GM12865 (cell line): ENCODE results near the gene HDAC6.

Source experiments
- DNase-seq: peaks from one replicate; pipeline ENCODE4 v3.0.0; 2010; ENCODE audit warnings: low read depth
- H3K4me3 ChIP-seq: 2 replicates; pipeline ENCODE4 v1.5.1; 2011; ENCODE audit warnings: mild to moderate bottlenecking, low read depth, low read length, control low read depth
- CTCF ChIP-seq: IDR thresholded peaks from 2 replicates; pipeline ENCODE4 v1.5.1; 2011; ENCODE audit warnings: low read length, control low read depth, low read depth, inconsistent platforms; ENCODE audit not compliant: insufficient read depth; ENCODE audit errors: missing control alignments

Gene HDAC6

GRCh38 chrX:48784726-48785125, 17.1 kb upstream of the HDAC6 start:
- TF ChIP-seq CTCF, result no peak
- H3K4me3 ChIP-seq, result no peak overlapping the region
- no peak for DNase-seq

DNA sequence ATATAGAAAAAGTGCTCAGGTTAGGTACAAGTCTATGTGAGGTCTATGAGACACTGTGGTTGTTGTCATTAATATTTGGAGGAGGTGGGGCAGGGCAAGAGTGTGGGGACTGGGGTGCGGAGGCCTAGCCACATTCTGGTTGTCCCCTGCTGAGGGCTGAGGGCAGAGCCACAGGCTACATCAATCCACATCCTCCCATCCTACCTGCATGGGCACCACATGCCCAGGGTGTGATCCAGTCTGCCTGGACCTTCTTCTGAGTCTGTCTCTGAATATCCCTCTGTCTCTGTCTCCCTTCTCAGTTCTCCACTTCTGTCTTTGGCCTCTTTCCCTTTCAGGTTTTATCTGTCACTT, 16.7 kb upstream of the HDAC6 start:
- no peak overlapping the region for H3K4me3 ChIP-seq
- no peak for DNase-seq
- TF ChIP-seq CTCF, result no peak

DNA sequence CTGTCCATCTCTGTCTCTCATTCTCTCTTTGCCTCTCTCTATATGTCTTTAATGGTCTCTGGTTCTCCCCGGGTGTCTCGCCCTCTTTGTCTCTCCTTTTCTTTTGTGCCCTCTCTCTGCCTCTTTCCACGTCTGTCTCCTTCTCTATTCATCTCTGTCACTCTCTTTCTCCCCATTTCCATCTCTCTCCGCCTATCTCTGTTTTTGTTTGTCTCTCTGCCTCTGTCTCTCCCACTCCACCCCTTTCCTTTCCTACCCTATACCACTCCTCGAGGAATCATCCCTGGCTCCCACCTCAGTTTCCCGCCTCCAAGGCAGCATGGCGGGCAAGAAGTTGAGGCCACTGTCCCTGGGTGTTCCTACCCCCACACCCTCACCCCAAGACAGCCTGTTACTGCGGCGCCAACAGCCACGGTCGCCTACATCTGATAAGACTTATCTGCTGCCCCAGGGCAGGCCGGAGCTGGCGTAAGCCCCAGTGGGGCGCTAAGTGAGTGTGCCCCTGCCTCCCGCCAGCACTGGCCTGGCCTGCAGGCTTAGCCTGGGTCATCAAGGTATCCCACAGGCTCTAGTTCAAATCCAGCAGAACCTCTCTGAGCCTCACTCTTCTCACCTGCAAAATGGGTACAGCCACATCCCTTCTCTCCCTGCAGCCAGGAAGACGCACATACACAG, 16.2 kb upstream of the HDAC6 start:
- no peak overlapping the region for H3K4me3 ChIP-seq
- no peak for TF ChIP-seq CTCF
- DNase-seq, result no peak

DNA sequence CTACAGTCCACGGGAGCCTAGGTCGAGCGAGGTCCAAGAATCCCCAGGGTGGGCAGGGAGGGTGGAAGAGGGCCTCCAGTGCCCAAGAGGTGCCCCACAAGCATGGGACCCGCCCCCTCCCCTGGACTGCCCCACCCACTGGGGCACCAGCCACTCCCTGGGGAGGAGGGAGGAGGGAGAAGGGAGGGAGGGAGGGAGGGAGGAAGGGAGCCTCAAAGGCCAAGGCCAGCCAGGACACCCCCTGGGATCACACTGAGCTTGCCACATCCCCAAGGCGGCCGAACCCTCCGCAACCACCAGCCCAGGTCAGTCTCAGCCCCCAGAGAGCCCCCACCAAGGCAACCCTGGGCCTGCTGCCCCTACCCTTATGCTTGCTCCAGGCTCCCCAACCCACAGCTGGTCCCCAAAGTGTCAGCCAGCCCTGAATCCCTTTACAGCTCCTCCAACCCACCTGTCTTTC, 15.5 kb upstream of the HDAC6 start, which contains the start of gene GATA1:
Gene GATA1 (plus strand): TSS at position 250 of the 460 bp plus-strand sequence. CDS start 4,520 bp downstream, outside the sequence.
- H3K4me3 ChIP-seq, result no peak within 1 kb of the TSS
- no peak for TF ChIP-seq CTCF
- no peak for DNase-seq

DNA sequence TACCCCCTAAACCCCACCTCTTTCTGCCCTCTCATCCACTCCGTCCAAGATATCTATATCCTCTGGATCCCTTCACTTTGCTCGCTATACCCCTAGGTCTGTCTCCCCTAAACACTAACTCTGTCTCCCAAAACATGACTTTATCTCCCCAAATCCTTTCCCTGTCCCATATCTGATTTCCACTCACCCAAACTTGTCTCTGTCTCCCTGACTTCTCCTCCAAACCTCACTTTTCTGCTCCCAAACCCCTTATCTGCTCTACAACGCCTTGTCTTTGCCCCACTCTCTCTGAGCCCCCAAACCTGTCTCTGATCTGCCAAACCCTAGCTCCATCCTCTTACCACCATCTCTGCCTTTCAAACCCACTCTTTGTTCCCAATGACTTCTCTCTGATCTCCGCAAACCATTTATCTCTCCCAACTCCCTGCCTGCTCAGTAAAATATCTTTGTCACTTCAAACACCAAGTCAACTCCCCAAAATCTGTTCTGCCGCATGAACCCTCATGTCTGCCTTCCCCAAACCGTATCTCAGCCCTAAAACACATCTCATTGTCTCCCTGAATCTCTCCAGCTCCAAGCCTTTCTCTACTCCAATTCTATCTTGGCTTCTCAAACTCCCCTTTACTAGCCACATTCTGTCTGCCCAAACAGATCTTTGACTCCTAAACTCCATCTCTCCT, 14.9 kb upstream of the HDAC6 start:
- H3K4me3 ChIP-seq, result no peak overlapping the region
- DNase-seq, result no peak
- no peak for TF ChIP-seq CTCF

GRCh38 chrX:48787505-48788443, 14.1 kb upstream of the HDAC6 start:
- TF ChIP-seq CTCF, result no peak
- no peak for DNase-seq

More at GRCh38 chrX:48787505-48788443, 14.1 kb upstream of the HDAC6 start:
- H3K4me3 ChIP-seq, result no peak overlapping the region
